Esophagus muscularis mucosa (tissue), 4 donors: ENCODE data around the gene SH2D1B. TPM values are rescaled to one million over a fixed set of nuclear protein-coding genes. Genes with fewer than 3 reads are reported as not detected.

Experiments used
- DNase-seq: peaks from one replicate; pipeline ENCODE4 v3.0.0-alpha.2; 2017; ENCODE audit errors: extremely low spot score
- H3K27ac ChIP-seq, 4 donors: fragments of 200-600 bp; sonication (generic); replicated peaks in 1 of 4; 1 replicate in 3 of 4; 2 replicates in 1 of 4; pipeline ENCODE4 v1.5.1; 2016 to 2019; ENCODE audit warnings: mild to moderate bottlenecking in 1 of 4
- H3K27me3 ChIP-seq, 4 donors: fragments of 200-600 bp; sonication (generic); one replicate each; pipeline versions ENCODE4 v1.5.1 to v1.6.0; 2016 to 2019
- H3K36me3 ChIP-seq, 4 donors: fragments of 200-600 bp; sonication (generic); one replicate each; pipeline ENCODE4 v1.5.1; 2016 to 2019
- H3K4me1 ChIP-seq, 4 donors: fragments of 200-600 bp; sonication (generic); one replicate each; pipeline ENCODE4 v1.5.1; 2016 to 2019
- H3K4me3 ChIP-seq, 4 donors: fragments of 200-600 bp; sonication (generic); 1 replicate in 2 of 4; 2 replicates in 2 of 4; pipeline ENCODE4 v1.5.1; 2016 to 2019; ENCODE audit warnings: mild to moderate bottlenecking in 4 of 4, moderate library complexity in 1 of 4
- H3K9me3 ChIP-seq, 4 donors: fragments of 200-600 bp; sonication (generic); 1 replicate in 3 of 4; 2 replicates in 1 of 4; pipeline ENCODE4 v1.5.1; 2016 to 2019
- CTCF ChIP-seq, 3 experiments: fragments of 200-600 bp in 2 of 3; fragments of 450-650 bp in 1 of 3; sonication (generic) in 2 of 3; IDR thresholded peaks; one replicate each; pipeline ENCODE4 v1.5.1; 2017 to 2019; ENCODE audit warnings: antibody characterized with exemption in 3 of 3, mild to moderate bottlenecking in 2 of 3, moderate library complexity in 1 of 3
- EP300 ChIP-seq: sonication (generic); formaldehyde crosslinking; IDR thresholded peaks from one replicate; pipeline ENCODE4 v1.6.1; 2017; ENCODE audit warnings: antibody characterized with exemption
- POLR2A ChIP-seq: fragments of 450-650 bp; IDR thresholded peaks from one replicate; pipeline ENCODE4 v1.6.1; 2017; ENCODE audit warnings: antibody characterized with exemption, moderate library complexity, mild to moderate bottlenecking, low read depth
- POLR2AphosphoS5 ChIP-seq, 2 donors: sonication (generic); formaldehyde crosslinking; IDR thresholded peaks; one replicate each; pipeline ENCODE4 v1.6.1; 2017; ENCODE audit warnings: antibody characterized with exemption in 2 of 2
- WGBS: methylation state at CpG from one replicate; pipeline ENCODE4 v1.1.5; 2018; 5-methylcytosine and 5-hydroxymethylcytosine counted together
- intact Hi-C: fragments of 100-400 bp; cut with DNase I; formaldehyde crosslinking; loops from one replicate; pipeline ENCODE4 v1.15.1; 2023
- total RNA-seq, 4 donors: library from RNA; depleted of rRNA; stranded (reverse); fragments of >200 nt; gene quantifications; one replicate each; pipeline versions ENCODE4 v1.1.0 to v1.2.1, GENCODE V29; 2016

Gene SH2D1B
- total RNA-seq, 4 donors from 2014 or later, result 1.2 TPM; not detected in 3

GRCh38 chr1:162380061-162380846, 31.7 kb downstream of the SH2D1B start:
- 91% methylated on average over 5 of the region's 6 CpGs for WGBS
- TF ChIP-seq POLR2A (no peak), CTCF (IDR thresholded peaks at IDR 0.05) (no peak), EP300 (no peak), POLR2AphosphoS5 (IDR thresholded peaks at IDR 0.05) (no peak)
- H3K4me3 ChIP-seq, result no peak overlapping the region
- no peak for DNase-seq
- no peaks in the 10 kb centered on the region for H3K4me1 ChIP-seq
- H3K27me3 ChIP-seq, result no peaks in the 10 kb centered on the region
- no peak overlapping the region for H3K27ac ChIP-seq
- no peaks in the 10 kb centered on the region for H3K9me3 ChIP-seq
- peaks cover 0 to 14% (median 2%) of the 10 kb centered on the region in 4 donors for H3K36me3 ChIP-seq
- intact Hi-C loops, result no loop called here

GRCh38 chr1:162376691-162377090, 35.2 kb downstream of the SH2D1B start, which contains the start of gene SPATA46:
Gene SPATA46 (minus strand): TSS chr1:162376854. CDS start chr1:162376790, 64 bp downstream.
- no peaks in the 10 kb centered on the region for H3K9me3 ChIP-seq
- H3K27me3 ChIP-seq, result no peaks in the 10 kb centered on the region
- intact Hi-C loops, result no loop called here
- WGBS, result 91% methylated on average over 5 of the region's 5 CpGs
- H3K4me1 ChIP-seq, result no peaks in the 10 kb centered on the region
- no peak within 1 kb of the TSS for H3K4me3 ChIP-seq
- H3K36me3 ChIP-seq, result no peaks in the 10 kb centered on the region
- no peak within 1 kb of the TSS for H3K27ac ChIP-seq
- no peak for DNase-seq
- no peak for TF ChIP-seq EP300

GRCh38 chr1:162375463-162375862, 36.5 kb downstream of the SH2D1B start:
- H3K27me3 ChIP-seq, result no peaks in the 10 kb centered on the region
- no peaks in the 10 kb centered on the region for H3K4me1 ChIP-seq
- no peak overlapping the region for H3K4me3 ChIP-seq
- H3K36me3 ChIP-seq, result no peaks in the 10 kb centered on the region
- DNase-seq, result no peak
- intact Hi-C loops, result no loop called here
- H3K27ac ChIP-seq, result no peak overlapping the region
- H3K9me3 ChIP-seq, result no peaks in the 10 kb centered on the region
- 83% methylated on average over 8 of the region's 8 CpGs for WGBS
- TF ChIP-seq CTCF (IDR thresholded peaks at IDR 0.05), result no peak
- TF ChIP-seq POLR2A, result no peak
- no peak for TF ChIP-seq POLR2AphosphoS5 (IDR thresholded peaks at IDR 0.05)
- TF ChIP-seq EP300, result no peak

- H3K9me3 ChIP-seq, result no peaks in the 10 kb centered on the region
- no peaks in the 10 kb centered on the region for H3K36me3 ChIP-seq
- no peak overlapping the region for H3K27ac ChIP-seq
- intact Hi-C loops, result no loop called here
- no peaks in the 10 kb centered on the region for H3K27me3 ChIP-seq
- 95% methylated on average over 8 of the region's 9 CpGs for WGBS
- H3K4me3 ChIP-seq, result no peak overlapping the region
- TF ChIP-seq CTCF (IDR thresholded peaks at IDR 0.05), result no peak
- no peak for TF ChIP-seq POLR2AphosphoS5 (IDR thresholded peaks at IDR 0.05)
- no peak for TF ChIP-seq EP300
- H3K4me1 ChIP-seq, result no peaks in the 10 kb centered on the region
- no peak for DNase-seq
These were observed 37.5 kb downstream of the SH2D1B start for GRCh38 chr1:162374406-162374805.

GRCh38 chr1:162373541-162374260, 38.2 kb downstream of the SH2D1B start:
- DNase-seq, result no peak
- no peaks in the 10 kb centered on the region for H3K9me3 ChIP-seq
- no peaks in the 10 kb centered on the region for H3K36me3 ChIP-seq
- no peaks in the 10 kb centered on the region for H3K27me3 ChIP-seq
- WGBS, result 87% methylated on average over 6 of the region's 8 CpGs
- no peak overlapping the region for H3K27ac ChIP-seq
- no peak overlapping the region for H3K4me3 ChIP-seq
- intact Hi-C loops, result no loop called here
- no peaks in the 10 kb centered on the region for H3K4me1 ChIP-seq
- TF ChIP-seq EP300 (no peak), POLR2A (no peak), CTCF (IDR thresholded peaks at IDR 0.05) (no peak), POLR2AphosphoS5 (IDR thresholded peaks at IDR 0.05) (no peak)
